GM21360 (cell line): ENCODE measurements around the gene SUMO3.

Experiments
- ATAC-seq: cut with Tn5 transposase; IDR thresholded peaks from one replicate; pipeline ENCODE4 v1.9.1; 2021; ENCODE audit warnings: mild to moderate bottlenecking, moderate library complexity; ENCODE audit not compliant: unreplicated experiment

The SUMO3 gene

DNA sequence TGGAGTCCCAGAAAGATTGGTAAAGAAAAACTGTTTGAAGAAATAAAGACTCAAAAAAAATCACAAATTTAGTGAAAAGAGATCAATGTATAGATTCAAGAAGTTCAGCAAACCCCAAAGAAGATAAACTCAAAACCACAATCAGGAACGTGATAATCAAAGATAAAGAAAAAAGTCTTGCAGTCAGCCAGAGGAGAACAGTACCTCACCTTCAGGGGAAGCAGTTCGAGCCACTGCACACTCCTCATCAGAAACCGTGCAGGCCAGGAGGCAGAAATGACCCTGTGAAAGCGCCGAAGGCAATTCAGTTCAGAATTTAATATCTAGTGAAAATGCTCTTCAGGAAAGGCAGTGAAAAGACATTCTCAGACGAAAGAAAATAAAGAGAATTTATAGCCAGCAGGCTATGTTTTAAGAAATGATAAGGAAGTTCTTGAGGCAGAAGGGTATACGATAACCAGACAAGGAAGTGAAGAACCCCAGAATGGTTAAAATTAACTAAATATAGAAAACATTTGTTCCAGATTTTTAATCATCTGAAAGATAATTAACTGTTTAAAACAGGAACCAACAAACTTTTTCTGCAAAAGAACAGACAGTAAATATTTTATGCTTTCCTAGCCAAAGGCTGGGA, 13.5 kb upstream of the SUMO3 start:
- ATAC-seq, result no peak

DNA sequence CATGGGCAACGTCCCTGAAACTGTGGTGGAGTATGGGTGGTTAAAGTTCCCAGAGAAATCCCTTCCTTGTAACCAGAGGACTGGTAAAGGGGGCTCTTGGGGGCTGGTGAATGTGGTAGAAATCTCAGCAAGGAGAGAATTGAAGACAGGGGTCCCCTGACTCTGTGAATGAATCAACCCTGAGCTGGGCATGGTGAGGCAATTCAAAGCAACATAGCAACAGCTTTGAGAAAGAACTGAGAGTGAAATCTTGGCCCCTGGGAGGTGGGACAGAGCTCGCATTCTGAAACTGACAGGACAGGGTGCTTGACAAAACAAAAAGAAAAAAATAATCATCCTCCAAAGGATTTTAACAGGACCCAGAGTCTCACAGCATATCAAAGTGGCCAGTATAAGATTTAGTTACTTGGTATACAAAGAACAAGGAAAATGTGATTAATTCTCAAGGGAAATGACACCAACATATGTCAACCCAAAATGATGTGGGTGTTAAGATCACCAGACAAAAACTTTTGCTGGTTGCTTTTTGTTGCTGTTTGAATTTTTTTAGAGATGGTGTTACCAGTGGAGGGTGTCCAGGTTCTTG, 11.7 kb upstream of the SUMO3 start:
- ATAC-seq, result no peak

DNA sequence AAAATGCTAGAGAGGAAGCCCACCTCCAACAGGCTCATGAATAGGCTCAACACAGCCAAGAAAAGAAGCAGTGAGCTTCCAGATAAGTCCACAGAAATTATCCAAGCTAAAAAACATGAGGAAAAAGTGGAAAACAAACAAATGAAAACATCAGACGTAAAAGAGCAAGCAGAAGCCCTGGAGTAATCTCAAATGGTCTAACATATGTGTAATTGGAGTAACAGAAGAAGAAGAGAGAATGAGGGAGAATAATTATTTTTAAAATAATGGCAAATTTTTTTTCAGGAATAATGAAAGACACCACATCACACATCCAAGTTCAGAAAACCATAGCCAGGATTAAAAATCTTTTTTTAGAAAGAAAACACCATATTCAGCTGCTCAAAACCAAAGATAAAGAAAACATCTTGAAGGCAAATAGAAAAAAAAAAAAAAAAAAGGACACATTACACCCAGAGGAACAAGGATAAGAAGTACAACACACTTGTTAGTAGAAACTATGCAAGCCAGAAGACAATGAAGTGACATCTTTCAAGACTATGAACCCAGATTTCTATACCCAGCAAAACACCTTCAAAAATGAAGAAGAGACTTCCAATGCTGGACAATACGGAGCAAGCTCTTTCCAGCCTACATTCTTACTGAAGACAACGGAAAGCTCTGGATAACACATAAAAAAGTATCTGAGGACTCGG, 10.6 kb upstream of the SUMO3 start:
- ATAC-seq, result no peak

DNA sequence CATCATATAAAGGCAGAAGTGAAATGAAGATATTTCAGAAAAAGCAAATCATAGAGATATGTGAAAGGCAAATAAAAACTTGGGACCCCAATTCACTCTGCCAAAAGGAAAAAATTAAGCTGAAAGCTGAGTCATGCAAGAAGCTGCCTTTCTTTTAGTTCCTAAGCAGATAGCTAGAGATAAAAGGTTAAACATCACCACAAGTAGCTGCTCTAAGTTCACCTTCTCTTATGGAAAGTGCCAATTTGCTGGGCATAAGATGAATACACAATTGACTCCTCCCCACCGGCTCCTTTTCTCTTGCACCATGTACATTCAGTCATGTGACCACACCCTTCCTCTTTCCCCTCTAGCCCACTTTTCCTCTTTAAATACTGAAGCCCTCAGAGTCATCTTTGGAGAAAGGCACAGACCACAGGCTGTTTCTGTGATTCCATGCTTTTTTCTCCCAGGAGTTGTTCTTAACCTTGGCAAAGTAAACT, 5.4 kb upstream of the SUMO3 start:
- ATAC-seq, result no peak

DNA sequence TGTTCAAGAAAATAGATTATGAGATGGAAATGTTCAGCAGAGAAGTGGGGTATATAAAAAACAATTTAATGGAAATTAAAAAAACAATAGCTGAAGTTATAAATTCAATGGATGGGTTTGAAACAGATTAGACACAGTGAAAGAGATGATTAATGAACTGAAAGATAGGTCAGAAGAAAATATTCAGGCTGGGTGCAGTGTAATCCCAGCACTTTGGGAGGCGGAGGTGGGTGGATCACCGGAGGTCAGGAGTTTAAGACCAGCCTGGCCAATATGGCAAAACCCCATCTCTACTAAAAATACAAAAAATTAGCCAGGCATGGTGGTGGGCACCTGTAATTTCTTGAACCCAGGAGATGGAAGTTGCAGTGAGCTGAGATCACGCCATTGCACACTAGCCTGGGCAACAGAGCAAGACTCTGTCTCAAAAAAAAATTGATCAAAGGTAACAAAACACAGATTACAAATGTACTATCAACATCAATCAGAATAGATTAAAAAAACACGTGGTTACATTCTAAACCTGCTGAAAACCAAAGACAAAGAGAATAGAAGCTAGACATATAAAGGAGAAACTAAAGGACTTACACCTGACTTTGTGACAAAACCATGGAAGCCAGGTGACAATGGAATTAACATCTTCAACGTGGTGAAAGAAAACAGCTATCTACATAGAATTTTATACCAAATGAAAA, 4.8 kb upstream of the SUMO3 start:
- no peak for ATAC-seq

DNA sequence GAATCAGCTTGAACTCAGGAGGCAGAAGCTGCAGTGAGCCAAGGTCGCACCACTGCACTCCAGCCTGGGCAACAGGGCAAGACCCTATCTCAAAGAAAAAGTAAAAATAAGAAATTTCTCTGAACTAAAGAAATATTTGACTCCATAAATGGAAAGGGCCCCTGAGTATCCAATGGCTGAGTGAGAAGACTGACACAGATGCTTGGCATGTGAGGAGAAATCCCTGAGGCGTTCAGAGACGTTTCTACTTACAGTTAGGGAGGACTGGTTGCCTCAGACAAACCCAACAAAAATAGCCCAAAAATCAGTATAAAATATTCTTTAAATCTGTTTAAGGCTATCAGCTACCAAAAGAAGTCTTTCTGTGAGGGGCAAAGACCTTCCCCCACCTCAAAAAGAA, 3.0 kb upstream of the SUMO3 start:
- ATAC-seq, result no peak

DNA sequence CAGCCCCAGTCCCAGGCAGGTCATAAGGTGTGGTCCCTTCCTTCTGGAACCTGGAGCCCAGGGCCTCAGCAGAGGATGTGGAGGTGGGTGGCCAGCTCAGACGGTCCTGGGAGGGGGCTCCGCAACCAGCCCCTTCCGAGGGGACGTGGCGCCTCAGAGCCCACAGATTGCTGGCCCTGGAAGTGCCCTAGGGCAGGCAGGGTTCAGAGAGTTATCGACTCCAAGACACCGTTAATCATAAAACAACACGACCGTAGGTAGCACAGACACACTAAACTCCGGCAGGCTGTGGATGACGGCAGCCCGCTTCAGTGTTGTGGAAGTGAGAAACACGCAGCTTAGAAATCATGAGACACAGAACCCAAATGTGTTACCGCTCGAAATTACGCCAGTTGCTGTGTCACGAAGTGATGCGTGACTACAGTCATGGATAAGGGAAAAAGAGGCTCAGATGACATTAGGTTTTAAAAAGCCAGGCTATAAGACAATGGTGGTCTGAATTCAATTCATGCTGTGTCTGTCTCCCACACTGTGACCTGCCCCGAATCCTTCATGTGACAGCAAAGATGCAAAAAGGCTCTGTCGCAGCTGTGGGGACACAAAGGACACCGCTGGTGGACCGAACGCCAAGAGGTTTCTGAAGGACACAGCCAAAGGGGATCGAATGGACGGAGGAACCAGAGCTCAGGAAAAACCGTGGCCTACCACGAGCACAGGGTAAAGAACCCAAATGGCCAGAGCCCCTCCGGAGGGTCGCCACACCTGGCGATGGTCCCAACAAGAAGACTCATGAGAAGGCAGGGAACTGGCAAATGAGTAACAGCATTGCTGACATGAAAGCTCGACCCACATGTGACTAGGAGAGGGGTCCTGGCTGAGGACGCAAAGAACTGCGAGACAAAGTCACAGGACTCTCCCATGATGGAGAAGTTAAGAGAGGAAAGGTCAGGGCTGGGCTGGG, 1.7 kb upstream of the SUMO3 start:
- no peak for ATAC-seq

DNA sequence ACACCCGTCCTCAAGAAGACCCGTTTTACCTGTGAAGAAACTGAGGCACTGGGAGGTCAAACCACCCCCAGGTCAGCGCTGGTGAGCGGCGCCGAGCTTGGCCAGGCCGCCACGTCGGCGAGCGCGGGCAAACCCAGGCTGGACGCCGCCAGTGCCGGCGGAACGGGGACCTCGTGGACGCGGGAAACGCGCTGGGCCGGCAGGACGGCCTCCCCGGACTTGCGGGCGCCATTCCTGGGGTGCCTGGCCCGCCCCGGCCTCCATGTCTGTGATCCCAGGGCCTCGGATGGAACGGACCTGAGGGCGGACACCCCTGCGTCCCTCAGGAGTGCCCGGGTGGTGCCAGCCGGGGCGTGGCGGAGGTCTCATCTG, 764 bp upstream of the SUMO3 start:
- ATAC-seq, result no peak

DNA sequence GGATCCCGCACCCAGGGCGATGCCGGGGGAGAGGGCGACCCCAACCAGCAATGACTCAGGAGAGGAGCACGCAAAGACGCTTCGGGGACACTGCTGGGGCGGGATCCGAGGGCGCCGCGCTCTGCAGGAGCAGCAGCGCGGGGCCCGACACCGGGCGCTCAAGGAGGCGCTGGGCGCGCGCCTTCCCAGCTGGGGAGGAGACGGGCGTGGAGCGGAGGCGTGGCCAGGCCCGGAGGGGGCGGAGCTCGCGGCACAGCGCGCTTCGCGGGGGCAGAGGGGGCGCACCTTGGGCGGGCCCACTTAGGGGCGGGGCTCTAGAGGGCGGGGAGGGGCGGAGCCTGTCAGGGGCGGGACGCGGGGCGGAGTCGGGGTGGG, 369 bp downstream of the SUMO3 start:
- peak; percentile 65 for ATAC-seq

DNA sequence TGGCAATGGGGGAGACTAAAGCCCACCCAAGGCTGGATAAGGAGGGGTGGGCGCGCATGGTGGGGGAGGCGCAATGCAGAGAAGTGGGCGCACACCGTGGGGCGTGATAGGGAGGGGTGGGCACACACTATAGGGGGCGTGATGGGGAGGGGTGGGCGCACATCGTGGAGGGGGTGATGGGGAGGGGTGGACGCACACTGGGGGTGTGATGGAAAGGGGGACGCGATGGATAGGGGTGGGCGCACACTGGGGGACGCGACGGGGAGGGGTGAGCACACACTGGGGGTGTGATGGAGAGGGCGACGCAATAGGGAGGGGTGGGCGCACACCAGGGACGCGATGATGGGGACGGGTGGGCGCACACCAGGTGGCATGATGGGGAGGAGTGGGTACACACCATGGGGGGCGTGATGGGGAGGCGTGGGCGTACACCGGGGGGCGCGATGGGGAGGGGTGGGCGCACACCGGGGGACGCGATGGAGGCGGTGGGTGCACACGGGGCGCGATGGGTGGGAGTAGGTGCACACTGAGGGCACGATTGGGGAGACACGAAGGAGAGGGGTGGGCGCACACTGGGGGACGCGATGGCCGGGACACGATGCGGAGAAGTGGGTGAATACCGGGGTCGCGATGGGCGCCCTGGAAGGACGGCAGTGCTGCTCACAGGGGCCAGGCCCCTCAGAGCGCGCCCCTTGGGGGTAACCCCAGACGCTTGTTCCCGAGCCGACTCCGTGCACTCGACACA, 929 bp downstream of the SUMO3 start:
- ATAC-seq, result no peak

DNA sequence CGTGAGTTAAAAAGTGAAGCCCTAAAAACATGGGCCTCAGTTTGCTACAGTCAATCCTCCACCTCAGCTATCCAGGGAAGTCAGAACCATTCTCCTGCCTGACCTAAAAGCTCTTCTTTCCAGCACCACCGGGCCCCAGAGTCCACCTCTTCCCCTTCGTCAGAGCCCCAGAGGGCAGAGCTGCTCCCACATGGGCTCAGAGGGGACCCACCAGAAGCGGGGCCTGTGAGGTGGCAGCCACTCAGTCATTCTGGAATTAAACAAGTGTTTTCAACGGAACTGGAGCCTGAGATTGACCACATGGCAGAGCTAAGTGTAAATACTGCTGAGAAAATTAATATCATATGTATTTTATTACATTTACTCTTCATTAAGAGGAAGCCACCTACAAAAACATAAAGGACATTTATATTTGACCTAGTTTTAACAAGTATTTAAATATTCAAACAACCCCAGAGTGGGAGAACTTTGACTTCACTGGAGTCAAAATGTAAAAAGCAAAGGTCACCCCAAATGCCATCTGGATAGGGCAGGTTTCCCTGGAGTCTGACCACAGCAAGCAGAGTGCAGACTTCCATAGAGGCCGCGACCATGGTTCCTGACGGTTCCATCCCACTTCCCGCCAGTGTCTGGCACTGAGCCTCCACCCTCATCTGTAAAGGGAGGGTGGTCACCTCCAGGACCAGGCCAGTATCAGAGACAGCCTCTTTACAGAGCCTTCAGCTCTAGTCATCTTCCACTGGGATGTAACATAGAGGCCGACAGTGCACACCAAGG, 1.8 kb downstream of the SUMO3 start:
- no peak for ATAC-seq

DNA sequence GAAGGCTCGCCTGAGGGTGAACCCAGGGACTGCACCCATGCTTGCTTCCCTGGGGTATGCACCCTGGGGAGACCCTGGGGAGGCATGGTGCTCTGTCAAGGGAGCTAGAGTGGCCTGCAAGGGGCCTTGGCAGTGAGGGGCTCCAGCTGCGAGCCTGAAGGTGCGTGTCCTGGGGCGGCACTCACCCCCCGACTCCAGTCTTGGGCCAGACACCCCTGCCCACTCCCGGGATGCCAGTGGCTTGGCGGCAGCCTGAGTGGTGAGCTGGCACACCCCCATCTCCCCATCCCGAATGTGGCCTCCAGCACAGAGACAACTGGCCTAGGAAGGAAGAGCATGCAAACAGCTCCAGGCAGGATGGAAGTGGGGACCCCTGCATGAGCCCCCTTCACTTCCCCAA, 2.6 kb downstream of the SUMO3 start:
- ATAC-seq, result no peak

DNA sequence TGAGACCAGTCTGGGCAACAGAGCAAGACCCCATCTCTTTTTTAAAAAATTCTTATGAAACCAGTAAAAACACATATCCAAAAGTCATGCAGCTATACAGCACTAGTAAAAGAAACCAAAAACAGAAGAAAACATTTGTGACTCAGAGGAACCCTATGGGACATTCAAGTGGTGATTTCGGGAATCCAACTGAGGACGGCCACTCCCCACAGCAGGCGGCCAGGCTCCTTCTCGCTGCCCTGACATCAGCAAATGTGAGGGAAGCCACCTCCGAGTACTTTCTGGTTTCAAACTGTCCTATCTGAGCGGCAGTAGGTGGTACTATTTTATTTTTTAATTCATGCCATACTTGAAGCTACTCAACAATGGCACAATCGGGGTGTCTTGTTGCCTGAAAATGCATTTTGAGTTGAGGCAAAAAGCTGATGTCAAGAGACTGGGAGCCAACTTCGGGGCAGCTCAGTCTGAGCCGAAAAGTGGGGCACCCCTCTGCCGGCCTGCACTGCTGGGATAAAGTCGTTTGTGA, 3.3 kb downstream of the SUMO3 start:
- no peak for ATAC-seq

DNA sequence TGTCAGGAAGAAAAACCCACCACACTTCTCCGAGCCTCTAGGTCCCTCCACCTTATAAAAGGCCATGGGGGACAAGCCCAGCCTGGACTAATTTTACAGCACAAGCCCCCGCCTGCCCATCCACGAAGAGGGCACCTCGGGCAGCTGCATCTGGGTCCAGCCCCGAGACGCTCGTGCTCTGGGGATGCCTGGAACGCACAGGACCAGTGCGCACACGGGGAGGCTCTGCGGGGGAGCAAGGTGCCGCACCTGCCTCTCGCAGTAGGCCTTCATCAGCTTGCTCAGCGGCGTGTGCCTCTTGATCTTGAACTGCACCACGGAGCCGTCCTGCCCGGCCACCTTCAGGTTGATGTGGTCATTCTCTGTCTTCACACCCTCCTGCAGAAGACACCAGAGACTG, 4.1 kb downstream of the SUMO3 start:
- no peak for ATAC-seq

DNA sequence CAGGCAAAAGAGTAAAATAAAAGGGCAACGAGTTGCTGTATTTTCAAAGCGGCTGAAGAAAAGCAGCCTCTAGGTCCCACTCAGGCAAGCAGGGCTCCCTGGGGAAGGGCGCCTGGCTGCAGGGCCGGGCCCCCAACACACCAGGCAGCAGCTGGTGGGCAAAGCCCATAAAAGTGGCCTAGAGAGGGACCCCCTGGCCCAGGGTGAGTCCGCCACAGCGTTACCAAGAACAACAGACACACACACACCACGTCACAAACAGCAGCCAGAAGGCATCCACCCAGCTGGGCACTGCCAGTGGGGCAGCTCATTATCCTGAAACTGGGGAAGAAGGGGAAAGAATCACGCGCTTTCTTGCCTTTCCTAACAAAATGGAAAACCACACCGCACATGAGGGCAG, 4.7 kb downstream of the SUMO3 start:
- no peak for ATAC-seq

DNA sequence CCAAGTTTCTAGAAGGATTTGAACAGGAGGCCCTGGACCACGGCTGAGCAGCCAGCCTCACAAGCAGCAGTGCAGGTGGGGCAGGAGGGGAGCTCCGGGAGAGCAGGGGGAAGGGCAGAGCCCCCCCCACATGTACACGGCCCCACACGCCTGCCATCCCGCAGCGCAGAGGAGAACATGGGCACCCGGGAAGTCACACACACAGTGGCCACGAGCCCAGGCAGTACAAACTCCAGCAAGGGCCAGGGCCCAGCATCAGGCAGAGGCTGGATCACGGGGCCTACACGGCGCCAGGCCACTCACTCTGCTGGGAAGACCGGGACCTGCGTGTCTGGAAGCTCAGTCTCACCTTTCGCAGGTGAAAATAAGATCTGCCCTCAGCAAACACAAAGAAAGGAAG, 5.2 kb downstream of the SUMO3 start:
- ATAC-seq, result no peak

DNA sequence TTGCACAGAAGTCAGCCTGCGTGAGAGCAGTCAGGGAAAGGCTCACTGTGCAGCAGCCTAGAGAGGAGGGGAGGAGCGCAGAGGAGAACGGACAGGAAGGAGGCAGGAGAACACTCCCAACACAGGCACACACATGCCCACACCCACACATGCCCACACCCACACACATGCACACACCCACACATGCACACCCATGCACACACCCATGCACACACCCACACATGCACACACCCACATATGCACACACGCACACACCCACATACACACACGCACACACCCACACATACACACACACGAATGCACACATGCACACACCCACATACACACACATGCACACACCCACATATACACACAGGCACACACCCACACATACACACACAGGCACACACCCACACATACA, 7.1 kb downstream of the SUMO3 start:
- ATAC-seq, result no peak

DNA sequence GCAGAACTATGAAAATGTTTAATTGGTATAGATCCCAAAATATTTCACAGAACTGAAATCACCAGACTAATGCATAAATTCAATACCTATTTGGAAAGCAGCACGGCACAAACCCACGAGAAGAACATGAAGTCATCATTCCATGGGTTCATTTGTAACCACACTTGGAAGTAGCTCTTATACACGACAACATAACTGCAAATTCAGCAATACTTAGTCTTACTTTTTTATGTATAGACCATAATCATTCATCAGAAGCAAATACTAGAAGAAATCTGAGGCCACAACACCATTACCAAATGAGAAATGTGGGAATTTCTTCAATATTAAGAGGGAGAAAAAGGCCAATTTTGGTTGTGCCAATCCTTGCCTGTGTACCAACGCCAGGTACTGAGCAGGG, 12.0 kb downstream of the SUMO3 start:
- no peak for ATAC-seq

DNA sequence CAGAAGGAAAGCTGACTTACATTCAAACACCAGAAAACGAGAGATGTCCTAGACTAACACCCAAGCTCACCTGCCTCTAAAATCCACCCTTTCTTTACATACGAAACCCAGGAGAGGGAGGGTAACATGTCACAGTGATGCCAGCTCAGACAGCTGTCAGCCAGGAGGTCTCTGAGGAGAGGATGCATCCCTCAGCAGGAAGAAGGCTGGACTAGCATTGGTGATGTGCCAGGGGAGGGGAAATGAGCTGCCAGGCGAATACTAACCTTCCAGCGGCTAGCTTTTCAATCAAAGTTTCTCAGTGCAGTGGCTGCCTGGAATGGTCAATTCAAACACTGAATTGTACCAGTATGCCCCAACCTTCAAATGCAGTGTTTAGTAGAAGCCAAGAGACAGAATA, 12.6 kb downstream of the SUMO3 start:
- no peak for ATAC-seq
